ENCODE results near the gene MIPOL1.

DNA sequence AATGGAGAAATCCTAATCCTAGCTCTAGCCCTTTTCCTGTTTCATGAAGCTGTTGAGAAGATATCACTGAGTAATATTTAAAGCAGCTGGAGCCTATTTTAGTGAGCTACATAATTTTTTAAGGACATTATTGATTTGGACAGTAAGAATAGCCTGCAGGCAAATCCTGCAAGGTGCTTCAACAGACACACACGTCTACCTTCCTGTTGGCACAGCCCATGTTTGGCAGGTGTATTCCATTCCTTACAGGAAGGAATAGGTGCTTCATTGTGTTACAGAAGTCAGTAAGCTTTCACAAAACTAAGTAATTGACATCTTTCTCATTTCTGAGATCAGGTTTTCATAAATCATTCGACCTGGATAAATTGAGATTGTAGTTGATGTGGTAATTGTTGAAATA is 346.7 kb downstream of the MIPOL1 start:
- TF ChIP-seq CTCF (IDR thresholded peaks at IDR 0.05) (no peak), POLR2A (IDR thresholded peaks at IDR 0.05) (no peak)
